Activated CD8-positive, alpha-beta memory T cell treated with anti-CD3 and anti-CD28 coated beads, Interleukin-2, amount 10 ng/mL, durations not matched to agents 7 days and 5 days (primary cell): Measurements from ENCODE around the gene LRCH4. TPM values are rescaled to one million over a fixed set of nuclear protein-coding genes. Genes with fewer than 3 reads are reported as not detected.

Experiments used
- ATAC-seq: fragments of 150-1000 bp; cut with Tn5 transposase; one replicate; pipeline ENCODE4 v1.10.0; 2021; ENCODE audit warnings: moderate library complexity
- CTCF ChIA-PET: fragments of 350-600 bp; sonication (Branson Sonifier 250); formaldehyde crosslinking; loops from one replicate; lab custom pipeline; 2021; ENCODE audit warnings: antibody characterized with exemption; lab: Charles Lee
- DNase-seq: peaks from one replicate; pipeline ENCODE4 v3.0.0-alpha.2; 2020
- H3K27ac Mint-ChIP-seq: one replicate; pipeline ENCODE4 v1.8.0; 2021; ENCODE audit warnings: mild to moderate bottlenecking, mixed read lengths
- H3K27me3 Mint-ChIP-seq: one replicate; pipeline ENCODE4 v1.8.0; 2021; ENCODE audit warnings: mixed read lengths
- H3K36me3 Mint-ChIP-seq: one replicate; pipeline ENCODE4 v1.8.0; 2021; ENCODE audit warnings: mild to moderate bottlenecking, mixed read lengths
- H3K4me1 Mint-ChIP-seq: one replicate; pipeline ENCODE4 v1.8.0; 2021; ENCODE audit warnings: mixed read lengths
- H3K4me3 Mint-ChIP-seq: one replicate; pipeline ENCODE4 v1.8.0; 2021; ENCODE audit warnings: mild to moderate bottlenecking, moderate library complexity, mixed read lengths
- H3K9me3 Mint-ChIP-seq: one replicate; pipeline ENCODE4 v1.8.0; 2022; ENCODE audit warnings: low read depth, mixed read lengths
- total RNA-seq, 2 experiments: library from RNA; stranded (reverse); gene quantifications; one replicate each; pipeline ENCODE4 v1.2.3, GENCODE V29; 2021

Gene LRCH4
- total RNA-seq, 2 experiments from 2014 or later = 155 to 178 TPM

DNA sequence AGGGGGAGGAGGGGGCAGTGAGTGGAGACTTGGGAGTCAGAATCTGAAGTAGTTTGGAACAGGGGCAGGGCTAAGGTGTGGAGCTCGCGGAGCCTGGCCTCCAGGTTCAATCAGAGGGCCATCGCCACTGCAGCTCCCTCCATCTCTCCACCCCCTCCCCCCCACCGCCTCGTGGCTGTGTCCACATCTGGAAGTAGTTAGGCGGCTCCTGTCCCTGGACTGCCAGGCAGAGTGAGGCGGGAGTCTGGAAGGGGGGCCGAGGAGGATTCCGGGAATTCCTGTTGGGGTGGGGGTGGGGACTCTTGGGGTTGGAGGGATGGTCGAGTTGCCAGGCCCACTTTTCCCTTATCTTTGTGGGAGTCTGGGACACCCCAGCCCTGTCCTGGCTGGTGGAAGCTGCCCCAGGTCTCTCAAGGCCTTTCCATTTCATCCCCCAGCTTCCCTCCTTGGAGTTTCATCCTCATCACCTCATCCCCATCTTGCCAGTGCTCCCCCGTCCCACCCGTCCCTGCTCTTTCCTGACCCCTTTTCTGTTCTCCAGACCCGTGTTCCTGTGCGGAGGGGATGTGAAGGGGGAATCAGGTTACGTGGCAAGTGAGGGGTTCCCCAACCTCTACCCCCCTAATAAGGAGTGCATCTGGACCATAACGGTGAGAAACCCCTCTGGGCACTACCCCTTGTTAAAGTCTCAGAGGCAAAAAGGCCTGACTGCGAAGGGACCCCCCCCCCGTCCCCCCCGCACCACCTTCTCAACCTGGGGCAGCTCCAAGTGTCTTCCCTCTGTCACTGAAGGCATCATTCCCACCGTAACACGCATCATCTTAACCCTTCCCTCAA lies 17.2 kb upstream of the LRCH4 start:
- H3K27ac Mint-ChIP-seq = peak overlapping the region; percentile 93
- H3K4me1 Mint-ChIP-seq = peaks cover 30% of the 10 kb centered on the region
- no peaks in the 10 kb centered on the region for H3K9me3 Mint-ChIP-seq
- H3K36me3 Mint-ChIP-seq = no peaks in the 10 kb centered on the region
- H3K4me3 Mint-ChIP-seq = peak overlapping the region; percentile 86
- H3K27me3 Mint-ChIP-seq = peaks cover 5% of the 10 kb centered on the region
- no peak for DNase-seq
- ATAC-seq = no peak
- CTCF ChIA-PET = interaction anchor here (0.8 to 5.0 kb wide), 10 partner anchors 15 to 125 kb away, joined by 3 to 41 read pairs (median 4); partner anchors contain the start of genes FBXO24, GIGYF1, GNB2 and LRCH4

DNA sequence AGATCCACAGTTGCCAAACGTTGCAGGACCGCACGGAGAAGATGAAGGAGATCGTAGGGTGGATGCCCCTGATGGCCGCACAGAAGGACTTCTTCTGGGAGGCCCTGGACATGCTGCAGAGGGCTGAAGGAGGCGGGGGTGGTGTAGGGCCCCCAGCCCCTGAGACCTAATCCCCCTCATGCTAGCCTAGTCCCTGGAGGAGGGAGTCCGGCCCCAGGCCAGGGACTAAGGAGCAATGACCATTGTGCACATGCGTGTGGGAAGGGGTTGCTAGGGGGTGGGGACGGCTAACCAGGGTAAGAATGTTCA lies 14.8 kb upstream of the LRCH4 start:
- no peaks in the 10 kb centered on the region for H3K9me3 Mint-ChIP-seq
- no peak for ATAC-seq
- peaks cover 27% of the 10 kb centered on the region for H3K4me1 Mint-ChIP-seq
- peaks cover 2% of the 10 kb centered on the region for H3K27me3 Mint-ChIP-seq
- H3K4me3 Mint-ChIP-seq = no peak overlapping the region
- no peaks in the 10 kb centered on the region for H3K36me3 Mint-ChIP-seq
- no peak for DNase-seq
- CTCF ChIA-PET = no interaction called here
- H3K27ac Mint-ChIP-seq = no peak overlapping the region

DNA sequence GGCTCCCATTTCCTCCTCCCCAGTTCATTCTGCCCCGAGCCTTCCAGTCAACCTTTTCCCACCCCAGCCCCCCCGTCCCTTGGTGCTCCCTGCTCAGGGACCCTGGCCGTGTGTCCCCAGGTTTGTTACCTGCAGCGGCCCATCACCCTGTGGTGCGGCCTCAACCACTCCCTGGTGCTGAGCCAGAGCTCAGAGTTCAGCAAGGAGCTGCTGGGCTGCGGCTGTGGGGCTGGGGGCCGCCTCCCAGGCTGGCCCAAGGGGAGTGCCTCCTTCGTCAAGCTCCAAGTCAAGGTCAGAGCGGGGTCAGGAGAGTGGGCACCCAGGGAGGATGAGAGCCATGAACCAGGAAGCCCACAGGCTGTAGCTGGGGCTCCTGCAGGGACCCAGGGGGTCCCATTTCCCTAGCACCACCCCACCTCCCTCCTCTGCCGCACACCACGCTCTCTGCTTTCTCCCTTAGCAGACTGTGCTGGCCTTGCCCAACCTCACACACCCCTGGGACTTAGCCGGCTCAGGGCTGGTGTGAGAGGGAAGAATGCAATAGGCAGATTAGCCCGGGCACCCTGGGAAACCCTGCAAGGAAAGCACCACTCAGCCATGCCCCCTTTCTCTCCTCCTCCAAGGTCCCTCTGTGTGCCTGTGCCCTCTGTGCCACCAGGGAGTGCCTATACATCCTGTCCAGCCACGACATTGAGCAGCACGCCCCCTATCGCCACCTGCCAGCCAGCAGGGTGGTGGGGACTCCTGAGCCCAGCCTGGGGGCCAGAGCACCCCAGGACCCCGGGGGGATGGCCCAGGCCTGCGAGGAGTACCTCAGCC lies 14.2 kb upstream of the LRCH4 start:
- DNase-seq (no peak), ATAC-seq (no peak)
- Mint-ChIP-seq H3K4me1 (peaks cover 21% of the 10 kb centered on the region), H3K4me3 (no peak overlapping the region), H3K36me3 (no peaks in the 10 kb centered on the region), H3K9me3 (no peaks in the 10 kb centered on the region), H3K27ac (no peak overlapping the region), H3K27me3 (no peaks in the 10 kb centered on the region)
- CTCF ChIA-PET = interaction anchor here (1.3 to 4.1 kb wide), 2 partner anchors 12 to 93 kb away, joined by 3 to 16 read pairs; partner anchors contain the start of gene MOSPD3

DNA sequence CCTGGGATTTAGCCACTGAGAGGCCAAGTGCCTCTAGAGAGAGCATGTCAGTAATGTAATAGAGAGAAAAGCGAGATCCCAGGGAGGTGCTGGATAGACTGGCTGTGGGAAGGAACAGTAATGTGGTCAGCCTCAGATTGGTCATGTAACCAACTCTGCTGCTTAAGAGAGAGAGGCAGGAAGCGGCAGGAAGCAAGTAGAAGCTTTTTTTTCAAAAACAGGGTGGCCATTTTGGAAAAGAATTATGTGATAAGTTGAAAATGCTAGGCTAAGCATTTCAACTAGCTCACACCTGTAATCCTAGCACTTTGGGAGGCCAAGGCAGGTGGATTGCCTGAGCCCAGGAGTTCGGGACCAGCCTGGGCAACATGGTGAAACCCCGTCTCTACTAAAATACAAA lies 12.5 kb upstream of the LRCH4 start:
- CTCF ChIA-PET = interaction anchor here (0.6 to 4.1 kb wide), 9 partner anchors 10 to 130 kb away, joined by 3 to 17 read pairs (median 5); partner anchors contain the start of genes FBXO24, LRCH4 and MOSPD3
- no peaks in the 10 kb centered on the region for H3K36me3 Mint-ChIP-seq
- H3K9me3 Mint-ChIP-seq = no peaks in the 10 kb centered on the region
- H3K27me3 Mint-ChIP-seq = no peaks in the 10 kb centered on the region
- H3K4me1 Mint-ChIP-seq = peaks cover 14% of the 10 kb centered on the region
- H3K27ac Mint-ChIP-seq = peak overlapping the region; percentile 33
- peak; percentile 48 for ATAC-seq
- no peak overlapping the region for H3K4me3 Mint-ChIP-seq
- peak; percentile 60 for DNase-seq

DNA sequence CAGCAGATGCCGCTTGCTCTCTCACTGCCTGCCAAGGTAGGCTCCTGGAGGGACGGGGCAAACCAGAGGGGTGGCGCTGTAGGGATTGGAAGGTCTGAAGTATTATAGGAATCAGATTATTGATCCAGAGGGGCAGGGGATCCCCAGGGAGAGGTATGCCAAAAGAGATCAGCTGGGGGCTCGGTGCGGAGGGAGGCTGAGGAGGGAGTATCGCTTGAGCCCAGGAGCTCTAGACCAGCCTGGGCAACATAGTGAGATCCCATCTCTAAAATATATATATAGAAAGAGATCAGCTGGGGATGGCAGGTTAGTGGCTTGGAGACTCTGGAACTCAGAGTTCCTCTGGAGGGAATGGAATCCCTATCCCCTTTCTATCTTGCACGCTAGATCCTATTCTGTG lies 9.3 kb upstream of the LRCH4 start:
- Mint-ChIP-seq H3K27me3 (peaks cover 4% of the 10 kb centered on the region), H3K9me3 (no peaks in the 10 kb centered on the region), H3K4me3 (no peak overlapping the region), H3K4me1 (peaks cover 11% of the 10 kb centered on the region), H3K27ac (no peak overlapping the region), H3K36me3 (no peaks in the 10 kb centered on the region)
- DNase-seq (no peak), ATAC-seq (no peak)
- CTCF ChIA-PET = interaction anchor here (1.2 kb wide), 1 partner anchor 9 kb away, joined by 4 read pairs; the partner anchor contains the start of genes FBXO24 and LRCH4

DNA sequence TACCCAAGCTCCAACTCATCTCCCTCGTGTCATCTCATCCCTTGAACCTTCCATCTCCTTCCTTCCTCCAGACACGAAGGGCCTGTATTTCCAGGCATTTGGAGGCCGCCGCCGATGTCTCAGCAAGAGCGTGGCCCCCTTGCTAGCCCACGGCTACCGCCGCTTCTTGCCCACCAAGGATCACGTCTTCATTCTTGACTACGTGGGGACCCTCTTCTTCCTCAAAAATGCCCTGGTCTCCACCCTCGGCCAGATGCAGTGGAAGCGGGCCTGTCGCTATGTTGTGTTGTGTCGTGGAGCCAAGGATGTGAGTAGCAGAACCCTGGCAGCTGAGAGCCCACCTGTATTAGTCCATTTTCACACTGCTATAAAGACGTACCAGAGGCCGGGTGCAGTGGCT lies 5.7 kb upstream of the LRCH4 start:
- Mint-ChIP-seq H3K9me3 (no peaks in the 10 kb centered on the region), H3K36me3 (no peaks in the 10 kb centered on the region), H3K4me1 (peaks cover 6% of the 10 kb centered on the region), H3K27me3 (peaks cover 7% of the 10 kb centered on the region), H3K4me3 (no peak overlapping the region), H3K27ac (no peak overlapping the region)
- DNase-seq (no peak), ATAC-seq (no peak)
- CTCF ChIA-PET = interaction anchor here (1.3 to 11.9 kb wide), 2 partner anchors 27 to 100 kb away, joined by 5 to 154 read pairs; no protein-coding TSS in a partner anchor

DNA sequence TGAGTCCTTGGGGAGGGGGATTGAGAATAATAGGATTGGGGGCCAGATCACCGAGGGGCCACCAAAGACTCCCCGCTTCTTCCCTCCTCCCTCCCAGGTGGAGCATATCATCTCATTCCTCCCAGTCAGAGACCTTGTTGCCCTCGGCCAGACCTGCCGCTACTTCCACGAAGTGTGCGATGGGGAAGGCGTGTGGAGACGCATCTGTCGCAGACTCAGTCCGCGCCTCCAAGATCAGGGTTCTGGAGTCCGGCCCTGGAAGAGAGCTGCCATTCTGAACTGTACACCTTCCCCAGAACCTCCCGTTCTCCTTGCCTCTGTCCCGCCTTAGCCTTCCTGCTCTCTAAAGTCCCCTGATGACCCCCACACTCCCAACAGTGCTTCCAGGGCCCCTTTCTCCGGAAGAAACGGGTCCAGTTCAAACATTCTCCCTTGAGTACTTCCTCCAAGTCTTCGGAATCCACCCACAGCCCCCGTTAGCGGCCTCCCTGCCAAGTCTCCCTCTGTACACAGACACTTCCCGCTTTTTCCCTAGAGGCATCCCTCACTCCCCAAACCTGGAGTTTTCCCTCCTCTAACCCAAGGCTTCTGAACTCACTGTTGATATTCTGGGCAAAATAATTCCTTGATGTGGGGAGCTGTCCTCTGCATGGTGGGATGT lies 4.3 kb upstream of the LRCH4 start:
- Mint-ChIP-seq H3K36me3 (no peaks in the 10 kb centered on the region), H3K4me3 (no peak overlapping the region), H3K4me1 (peaks cover 6% of the 10 kb centered on the region), H3K9me3 (no peaks in the 10 kb centered on the region), H3K27ac (no peak overlapping the region), H3K27me3 (peaks cover 7% of the 10 kb centered on the region)
- CTCF ChIA-PET = interaction anchor here (1.1 to 11.9 kb wide), 3 partner anchors 17 to 102 kb away, joined by 3 to 154 read pairs (median 3); no protein-coding TSS in a partner anchor
- DNase-seq (no peak), ATAC-seq (no peak)

DNA sequence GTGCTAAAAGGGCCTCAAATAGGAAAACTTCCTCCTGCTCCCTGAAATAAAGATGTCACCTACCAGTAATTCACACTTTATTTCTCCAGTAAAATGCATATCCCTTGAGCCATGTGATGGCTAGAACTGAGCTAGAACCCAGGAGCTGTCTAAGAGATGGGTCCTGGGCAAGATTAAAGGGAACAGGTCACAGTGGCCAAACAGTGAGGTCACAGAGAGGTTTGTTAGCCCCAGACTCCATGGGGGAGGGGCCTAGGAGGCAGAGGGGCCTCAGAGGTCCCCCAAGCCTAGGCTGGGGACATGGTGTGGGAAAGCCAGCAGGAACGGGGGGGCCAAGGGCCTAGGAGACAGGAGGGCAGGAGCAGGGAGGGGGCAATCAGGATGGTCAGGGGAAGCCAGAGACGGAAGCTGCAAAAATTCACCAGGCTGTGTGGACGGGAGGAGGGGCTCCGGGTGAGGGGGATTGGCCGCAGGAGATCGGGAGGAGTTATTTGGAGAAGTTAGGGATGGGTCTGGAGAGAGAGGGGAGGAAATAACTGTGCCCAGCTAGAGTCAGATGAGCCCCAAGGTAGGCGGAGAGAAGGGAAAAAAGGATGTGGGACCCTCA lies 3.5 kb upstream of the LRCH4 start:
- CTCF ChIA-PET = interaction anchor here (0.7 to 11.9 kb wide), 12 partner anchors 8 to 215 kb away, joined by 3 to 154 read pairs (median 4); partner anchors contain the start of genes MOSPD3 and POP7
- Mint-ChIP-seq H3K4me3 (no peak overlapping the region), H3K4me1 (peaks cover 6% of the 10 kb centered on the region), H3K27me3 (peaks cover 7% of the 10 kb centered on the region), H3K9me3 (no peaks in the 10 kb centered on the region), H3K36me3 (no peaks in the 10 kb centered on the region), H3K27ac (no peak overlapping the region)
- ATAC-seq = no peak
- no peak for DNase-seq

DNA sequence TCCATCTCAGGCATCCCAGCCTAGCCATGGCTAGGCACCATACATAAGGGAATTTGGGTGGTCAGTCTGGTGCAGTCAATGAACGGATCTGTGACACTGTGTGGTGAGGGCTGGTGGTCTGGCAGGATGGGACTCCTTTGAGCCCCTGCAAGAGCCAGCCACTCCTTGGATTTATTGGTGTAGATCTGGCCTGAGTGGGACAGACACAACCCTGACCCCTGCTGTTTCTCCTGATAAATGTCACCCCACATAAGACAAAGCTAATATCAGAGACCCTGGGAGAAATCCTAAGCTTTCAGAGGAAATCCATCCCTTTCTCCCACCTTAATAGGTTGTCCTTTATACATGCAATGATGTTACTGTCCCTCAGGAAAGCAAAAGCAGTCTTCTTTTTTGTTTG lies 2.5 kb upstream of the LRCH4 start:
- Mint-ChIP-seq H3K27ac (no peak overlapping the region), H3K4me3 (peak overlapping the region; percentile 25), H3K4me1 (peaks cover 12% of the 10 kb centered on the region), H3K36me3 (no peaks in the 10 kb centered on the region), H3K9me3 (no peaks in the 10 kb centered on the region), H3K27me3 (peaks cover 7% of the 10 kb centered on the region)
- ATAC-seq = no peak
- DNase-seq = no peak
- CTCF ChIA-PET = interaction anchor here (0.6 to 11.9 kb wide), 18 partner anchors 9 to 264 kb away, joined by 3 to 154 read pairs (median 4); partner anchors contain the start of genes AGFG2, MOSPD3, POP7 and SLC12A9

DNA sequence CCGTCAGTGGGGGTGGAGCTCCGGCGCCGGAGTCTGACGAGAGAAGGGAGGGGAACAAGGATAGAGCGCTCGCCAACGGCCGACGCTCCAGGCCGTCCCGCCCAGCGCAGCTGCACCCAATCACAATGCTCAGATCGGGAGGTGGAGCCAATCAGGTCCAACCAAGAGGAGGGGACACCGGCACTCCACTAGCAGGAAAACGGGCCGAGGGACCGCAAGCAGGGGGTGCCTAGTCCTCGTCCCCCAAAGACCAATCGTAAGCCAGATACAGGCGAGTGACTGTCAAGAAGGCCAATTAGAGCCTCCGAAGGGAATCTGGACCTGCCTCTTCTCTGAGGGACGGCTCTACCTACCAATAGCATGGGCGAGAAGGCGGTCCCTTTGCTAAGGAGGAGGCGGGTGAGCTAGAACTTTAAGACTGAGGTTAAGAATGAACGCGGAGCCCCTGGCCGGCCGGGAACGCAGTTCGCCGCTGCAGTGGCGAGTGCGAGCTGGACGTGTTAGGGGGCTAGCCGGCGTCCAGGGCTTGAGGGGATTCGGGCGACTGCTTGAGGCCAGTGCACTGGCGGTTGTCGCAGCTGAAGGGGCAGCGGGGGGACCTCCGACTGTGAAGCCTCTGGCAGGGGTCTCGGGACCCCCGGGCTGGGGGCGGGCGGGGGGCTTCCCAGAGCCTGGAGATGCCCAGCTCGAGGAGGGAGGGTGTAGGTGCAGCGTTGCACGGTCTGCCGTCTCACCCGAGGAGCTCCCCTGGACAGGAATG lies 517 bp upstream of the LRCH4 start, which contains the start of gene FBXO24:
Gene FBXO24, plus strand, starts transcription at position 63 of the 760 bp plus-strand sequence. Its CDS starts 298 bp downstream, at position 361.
- Mint-ChIP-seq H3K27ac (peak within 1 kb of the TSS; percentile 97), H3K36me3 (no peaks in the 10 kb centered on the region), H3K9me3 (no peaks in the 10 kb centered on the region), H3K4me3 (peak within 1 kb of the TSS; percentile 98), H3K4me1 (peaks cover 23% of the 10 kb centered on the region), H3K27me3 (peaks cover 7% of the 10 kb centered on the region)
- CTCF ChIA-PET = interaction anchor here (0.7 to 11.9 kb wide), 25 partner anchors 8 to 266 kb away, joined by 3 to 154 read pairs (median 6); partner anchors contain the start of genes MOSPD3, POP7, SLC12A9 and TSC22D4
- peak; percentile 100 for DNase-seq
- peak; percentile 84 for ATAC-seq

DNA sequence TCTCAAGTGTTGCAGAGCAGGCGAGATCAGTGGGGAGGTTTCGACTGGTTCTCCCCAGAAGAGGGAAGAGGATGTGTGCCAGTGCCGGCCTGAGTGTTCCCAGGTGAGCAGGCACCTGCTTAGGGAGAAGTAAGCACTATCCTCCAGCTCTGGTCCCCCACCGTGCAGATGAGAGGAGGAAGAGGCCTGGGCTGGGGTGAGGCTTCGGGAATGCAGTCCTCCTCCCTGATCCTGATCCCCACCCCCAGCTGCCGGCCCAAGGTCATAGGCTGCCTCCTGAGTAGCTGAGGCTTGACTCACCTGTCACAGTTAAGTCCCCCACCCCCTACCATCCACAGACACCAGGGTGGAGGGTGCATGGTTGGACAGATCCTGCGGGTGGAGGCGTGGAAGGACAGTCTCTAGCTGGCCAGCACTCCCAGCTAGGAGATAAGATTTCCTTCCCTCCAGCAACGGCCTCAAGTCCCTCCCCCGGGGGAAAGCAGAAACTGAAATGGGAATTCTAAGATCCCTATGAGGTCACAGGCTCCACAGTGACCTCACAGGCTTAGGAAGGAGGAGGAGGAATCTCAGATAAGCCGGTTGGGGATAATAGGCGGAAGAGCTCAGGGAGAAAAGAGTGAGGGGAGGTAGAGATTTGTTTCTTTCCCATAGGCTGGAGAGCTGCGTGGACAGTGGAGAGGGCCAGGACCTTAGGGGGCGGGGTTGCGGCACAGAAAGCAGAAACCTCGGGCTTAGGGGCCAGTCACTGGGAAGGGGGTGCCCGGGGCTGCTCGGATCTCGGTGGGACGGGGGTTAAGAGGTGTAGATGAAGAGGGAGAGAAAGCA lies 1.0 kb downstream of the LRCH4 start:
- peaks cover 3% of the 10 kb centered on the region for H3K36me3 Mint-ChIP-seq
- H3K9me3 Mint-ChIP-seq = no peaks in the 10 kb centered on the region
- DNase-seq (peak; percentile 51), ATAC-seq (no peak)
- peak overlapping the region; percentile 97 for H3K27ac Mint-ChIP-seq
- H3K4me1 Mint-ChIP-seq = peaks cover 26% of the 10 kb centered on the region
- CTCF ChIA-PET = interaction anchor here (0.7 to 11.9 kb wide), 22 partner anchors 14 to 267 kb away, joined by 3 to 154 read pairs (median 6); partner anchors contain the start of genes MEPCE, MOSPD3, POP7 and SLC12A9
- H3K27me3 Mint-ChIP-seq = no peaks in the 10 kb centered on the region
- peak overlapping the region; percentile 98 for H3K4me3 Mint-ChIP-seq
